C4-2B (cell line): ENCODE measurements around the gene KRTAP5-7.

Experiments used
- CTCF ChIP-seq: fragments of 450-650 bp; conservative IDR thresholded peaks from 2 replicates; pipeline ENCODE4 v1.5.1; 2017; ENCODE audit warnings: mild to moderate bottlenecking
- ZFX ChIP-seq: fragments of 450-650 bp; IDR thresholded peaks from 2 replicates; pipeline ENCODE4 v1.6.1; 2017

- TF ChIP-seq CTCF (no peak), ZFX (no peak)
Measured at GRCh38 chr11:71507102-71507501, 20.0 kb upstream of the KRTAP5-7 start.
